ENCODE measurements around the gene C22orf31. TPM values are rescaled to one million over a fixed set of nuclear protein-coding genes. Genes with fewer than 3 reads are reported as not detected.
A peak's percentile ranks its signal among the peaks of the same experiment; 100 is the strongest.
"Not testable (repeated sequence)": the region's sequence is repeated elsewhere in the genome, so short reads cannot be mapped to it uniquely, and the experiment has no call there.

Gene C22orf31
- total RNA-seq, 2 donors from 2014 or later, result not detected

DNA sequence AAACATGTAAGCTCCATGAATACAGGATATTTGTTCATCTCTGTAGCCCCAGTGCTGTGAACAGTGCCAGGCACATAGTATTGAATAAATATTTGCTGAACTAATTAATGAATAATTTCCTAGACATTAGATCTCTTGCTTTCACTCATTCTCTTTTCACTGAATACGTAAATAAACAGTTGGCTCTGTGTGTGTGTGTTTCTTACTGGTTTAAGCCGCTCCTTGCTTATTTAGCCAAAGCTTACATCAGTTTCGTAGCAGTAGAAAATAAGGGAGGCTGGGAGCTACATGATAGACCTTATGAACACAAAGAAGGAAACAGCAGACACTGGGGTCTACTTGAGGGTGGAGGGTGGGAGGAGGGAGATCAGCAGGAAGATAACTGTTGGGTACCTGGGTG lies 28.4 kb upstream of the C22orf31 start:
- Mint-ChIP-seq H3K9me3 (no peaks in the 10 kb centered on the region), H3K36me3 (no peaks in the 10 kb centered on the region), H3K4me1 (ENCODE audit: low read depth in 2 of 2) (peaks cover 6% of the 10 kb centered on the region in 2 donors), H3K4me3 (no peak overlapping the region), H3K27me3 (peaks cover 25 to 38% of the 10 kb centered on the region in 2 donors), H3K27ac (no peak overlapping the region)
- DNase-seq (ENCODE audit: low spot score) (no peak), ATAC-seq (no peak)

DNA sequence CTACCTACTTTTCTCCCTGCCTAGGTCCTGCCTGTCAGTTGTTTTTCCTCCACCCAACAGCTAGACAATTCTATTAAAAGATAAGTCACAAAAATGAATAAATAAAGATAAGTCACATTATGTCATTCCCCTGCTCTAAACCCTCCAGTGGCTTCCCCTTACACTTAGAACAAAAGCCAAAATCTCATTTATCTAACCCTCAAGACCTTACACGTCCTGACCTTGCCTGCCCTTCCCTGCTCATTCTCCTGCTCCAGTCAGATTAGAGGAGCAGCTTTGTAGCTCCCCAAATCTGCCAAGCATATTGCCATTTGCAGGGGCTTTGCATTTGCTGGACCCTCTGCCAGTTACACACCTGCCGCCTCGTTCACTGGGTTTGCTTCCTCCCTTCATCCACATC lies 27.9 kb upstream of the C22orf31 start:
- Mint-ChIP-seq H3K4me1 (ENCODE audit: low read depth in 2 of 2) (peaks cover 6% of the 10 kb centered on the region in 2 donors), H3K36me3 (no peaks in the 10 kb centered on the region), H3K4me3 (no peak overlapping the region), H3K9me3 (no peaks in the 10 kb centered on the region), H3K27me3 (peaks cover 25 to 40% of the 10 kb centered on the region in 2 donors), H3K27ac (no peak overlapping the region)
- no peak for DNase-seq (ENCODE audit: low spot score)
- ATAC-seq, result no peak

DNA sequence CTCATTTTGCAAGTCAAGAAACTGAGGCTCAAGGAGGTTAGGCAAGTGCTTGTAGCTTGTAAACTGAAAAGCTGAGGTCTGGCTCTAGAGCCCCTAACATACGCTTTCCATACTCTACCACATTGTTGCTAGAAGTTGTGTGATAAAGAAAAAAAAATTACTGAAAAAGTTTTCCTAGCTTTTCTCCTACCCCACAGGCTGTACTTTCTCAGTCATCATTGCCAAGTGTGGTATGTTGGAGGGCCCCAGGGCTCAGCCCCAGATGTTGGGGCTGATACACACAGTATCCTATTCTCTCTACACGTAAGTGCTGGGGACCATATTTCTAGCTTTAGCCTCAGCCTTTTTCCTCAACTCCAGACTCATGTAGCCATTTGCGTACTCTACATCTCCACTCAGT lies 27.2 kb upstream of the C22orf31 start:
- no peak for ATAC-seq
- no peaks in the 10 kb centered on the region for H3K9me3 Mint-ChIP-seq
- H3K4me1 Mint-ChIP-seq (ENCODE audit: low read depth in 2 of 2), result peaks cover 6% of the 10 kb centered on the region in 2 donors
- H3K4me3 Mint-ChIP-seq, result no peak overlapping the region
- no peak for DNase-seq (ENCODE audit: low spot score)
- H3K27me3 Mint-ChIP-seq, result peaks cover 21 to 47% of the 10 kb centered on the region in 2 donors
- no peaks in the 10 kb centered on the region for H3K36me3 Mint-ChIP-seq
- no peak overlapping the region for H3K27ac Mint-ChIP-seq

DNA sequence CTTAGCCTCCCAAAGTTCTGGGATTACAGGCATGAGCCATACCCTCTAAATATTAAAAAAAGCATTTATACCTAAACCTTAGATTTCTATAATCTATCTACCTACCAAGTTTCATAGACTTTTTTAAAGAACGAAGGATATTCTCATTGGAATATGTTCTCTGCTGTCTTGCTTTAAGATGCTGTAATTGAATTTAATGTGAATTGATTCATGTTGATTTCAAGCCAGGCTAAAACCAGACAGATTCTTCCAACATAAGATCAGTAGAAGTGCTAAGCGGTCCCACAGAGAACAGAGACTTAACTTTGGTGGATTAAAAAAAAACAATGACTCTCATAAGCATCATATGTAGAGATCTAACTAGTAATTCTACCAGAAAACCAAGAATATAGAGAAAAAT lies 25.4 kb upstream of the C22orf31 start:
- H3K4me1 Mint-ChIP-seq (ENCODE audit: low read depth in 2 of 2), result peaks cover 6 to 10% of the 10 kb centered on the region in 2 donors
- no peak overlapping the region for H3K4me3 Mint-ChIP-seq
- peaks cover 28 to 53% of the 10 kb centered on the region in 2 donors for H3K27me3 Mint-ChIP-seq
- no peaks in the 10 kb centered on the region for H3K9me3 Mint-ChIP-seq
- no peak overlapping the region for H3K27ac Mint-ChIP-seq
- ATAC-seq (no peak), DNase-seq (ENCODE audit: low spot score) (no peak)
- H3K36me3 Mint-ChIP-seq, result no peaks in the 10 kb centered on the region

DNA sequence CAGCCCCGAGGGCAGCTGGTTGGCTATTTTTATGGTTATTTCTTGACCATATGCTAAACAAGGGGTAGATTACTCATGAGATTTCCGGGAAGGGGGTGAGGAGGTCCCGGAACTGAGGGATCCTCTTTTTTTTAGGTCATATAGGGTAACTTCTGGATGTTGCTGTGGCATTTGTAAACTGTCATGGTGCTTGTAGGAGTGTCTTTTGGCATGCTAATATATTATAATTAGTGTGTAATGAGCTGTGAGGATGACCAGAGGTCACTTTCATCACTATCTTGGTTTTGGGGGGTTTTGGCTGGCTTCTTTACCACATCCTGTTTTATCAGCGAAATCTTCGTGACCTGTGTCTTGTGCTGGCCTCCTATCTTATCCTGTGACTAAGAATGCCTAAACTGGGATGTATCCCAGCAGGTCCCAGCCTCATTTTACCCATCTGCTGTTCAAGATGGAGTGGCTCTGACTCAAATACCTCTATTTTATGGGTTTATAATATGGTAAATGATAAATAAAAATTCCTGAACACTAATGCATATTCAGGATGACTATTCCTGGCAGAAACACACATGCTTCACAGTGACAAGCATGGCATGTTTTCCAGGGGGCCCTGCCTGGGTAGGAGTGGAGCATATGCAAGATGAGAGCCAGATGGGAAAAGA lies 22.4 kb upstream of the C22orf31 start:
- peaks cover 15% of the 10 kb centered on the region in 2 donors for H3K4me1 Mint-ChIP-seq (ENCODE audit: low read depth in 2 of 2)
- peak overlapping the region; percentile 26 for H3K4me3 Mint-ChIP-seq
- no peaks in the 10 kb centered on the region for H3K9me3 Mint-ChIP-seq
- DNase-seq (ENCODE audit: low spot score), result no peak
- H3K27ac Mint-ChIP-seq, result peak overlapping the region; percentile 56 to 75
- H3K36me3 Mint-ChIP-seq, result no peaks in the 10 kb centered on the region
- peaks cover 23 to 46% of the 10 kb centered on the region in 2 donors for H3K27me3 Mint-ChIP-seq
- ATAC-seq, result peak; percentile 57 to 59

DNA sequence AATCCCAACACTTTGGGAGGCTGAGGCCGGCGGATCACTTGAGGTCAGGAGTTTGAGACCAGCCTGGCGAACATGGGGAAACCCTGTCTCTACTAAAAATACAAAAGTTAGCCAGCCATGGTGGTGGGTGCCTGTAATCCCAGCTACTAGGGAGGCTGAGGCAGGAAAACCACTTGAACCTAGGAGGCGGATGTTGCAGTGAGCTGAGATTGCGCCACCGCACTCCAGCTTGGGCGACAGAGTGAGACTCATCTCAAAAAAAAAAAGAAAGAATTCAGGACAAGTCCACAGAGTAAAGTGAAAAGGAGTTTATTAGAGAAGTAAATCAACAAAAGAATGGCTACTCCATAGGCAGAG lies 21.9 kb upstream of the C22orf31 start:
- not testable (repeated sequence) for H3K9me3 Mint-ChIP-seq
- H3K4me3 Mint-ChIP-seq, result peak overlapping the region; percentile 26

DNA sequence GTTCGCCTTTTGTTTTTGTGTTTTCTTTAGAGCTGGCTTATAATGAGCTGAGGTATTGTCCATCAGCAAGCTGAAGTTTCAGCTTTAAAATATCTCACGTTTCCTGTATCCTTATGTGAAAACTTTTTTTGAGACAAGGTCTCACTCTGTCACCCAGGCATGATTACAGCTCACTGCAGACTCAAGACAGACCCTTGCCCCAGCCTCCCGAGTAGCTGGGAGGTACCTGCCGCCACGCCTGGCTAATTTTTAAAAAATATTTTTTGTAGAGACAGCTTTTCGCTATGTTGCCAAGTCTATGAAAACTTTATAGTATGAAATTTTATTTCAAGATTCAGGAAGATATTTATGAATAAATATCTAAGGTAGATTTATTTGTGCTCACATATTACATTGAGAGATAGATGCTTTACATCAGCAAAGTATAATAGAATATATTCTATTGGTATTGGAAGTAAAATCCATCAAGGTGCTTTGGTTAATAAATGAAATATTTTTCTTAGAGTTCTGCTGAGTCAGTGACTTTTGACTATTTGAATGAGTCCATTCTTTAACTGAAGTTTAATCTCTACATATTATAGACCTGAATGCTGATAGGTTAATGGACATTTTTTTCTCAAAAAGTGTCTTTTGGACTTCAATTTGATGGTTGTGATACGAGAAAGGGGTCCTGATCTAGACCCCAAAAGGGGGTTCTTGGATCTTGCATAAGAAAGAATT lies 21.4 kb upstream of the C22orf31 start:
- Mint-ChIP-seq H3K27me3 (peaks cover 33 to 48% of the 10 kb centered on the region in 2 donors), H3K4me3 (peak overlapping the region; percentile 26), H3K36me3 (no peaks in the 10 kb centered on the region), H3K27ac (peak overlapping the region; percentile 56 to 75), H3K9me3 (no peaks in the 10 kb centered on the region), H3K4me1 (ENCODE audit: low read depth in 2 of 2) (peaks cover 19 to 20% of the 10 kb centered on the region in 2 donors)
- DNase-seq (ENCODE audit: low spot score) (no peak), ATAC-seq (no peak)

More for the DNA sequence above, 21.9 kb upstream of the C22orf31 start:
- H3K36me3 Mint-ChIP-seq; DNase-seq (ENCODE audit: low spot score): not testable (repeated sequence)
- H3K4me1 Mint-ChIP-seq (ENCODE audit: low read depth in 2 of 2), result peaks cover 19 to 20% of the 10 kb centered on the region in 2 donors
- ATAC-seq, result peak in 1 of 2 donors; percentile 15
- H3K27me3 Mint-ChIP-seq, result peaks cover 27 to 46% of the 10 kb centered on the region in 2 donors
- peak overlapping the region; percentile 56 to 75 for H3K27ac Mint-ChIP-seq

DNA sequence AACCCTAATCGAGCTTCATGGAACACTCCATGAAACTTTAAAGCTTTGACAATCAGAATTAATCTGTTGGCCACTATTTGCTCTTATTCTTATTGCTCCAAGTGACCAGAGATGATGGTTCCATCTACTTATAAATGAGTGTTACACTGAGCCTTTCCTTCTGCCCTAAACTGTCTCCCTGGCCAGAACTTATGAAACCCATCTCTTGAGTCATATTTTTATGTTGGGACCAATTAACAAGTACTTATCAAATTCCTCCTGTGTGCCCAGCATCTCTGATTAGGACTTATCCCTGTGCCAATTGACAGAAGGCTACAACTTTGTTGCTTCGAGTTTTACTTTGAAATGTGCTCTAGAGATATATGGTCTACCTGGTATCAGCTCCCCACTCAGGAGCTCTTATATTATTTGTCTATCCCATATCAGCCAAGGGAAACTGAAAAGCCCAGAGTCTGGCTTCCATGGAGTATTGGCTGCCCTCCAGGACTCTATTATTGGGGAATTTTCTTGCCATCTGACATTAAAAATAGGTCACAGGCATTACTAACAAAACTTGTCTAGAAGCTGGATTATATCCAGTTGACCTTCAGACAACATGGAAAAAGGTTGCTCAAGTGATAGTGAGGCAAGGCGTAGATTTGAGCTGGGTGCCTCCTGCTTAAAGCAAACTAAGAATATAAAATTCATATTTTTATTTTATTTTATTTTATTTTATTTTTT lies 20.0 kb upstream of the C22orf31 start:
- Mint-ChIP-seq H3K9me3 (no peaks in the 10 kb centered on the region), H3K36me3 (no peaks in the 10 kb centered on the region), H3K27me3 (peaks cover 35 to 60% of the 10 kb centered on the region in 2 donors), H3K4me1 (ENCODE audit: low read depth in 2 of 2) (peaks cover 19 to 20% of the 10 kb centered on the region in 2 donors), H3K27ac (no peak overlapping the region), H3K4me3 (no peak overlapping the region)
- ATAC-seq (no peak), DNase-seq (ENCODE audit: low spot score) (no peak)

DNA sequence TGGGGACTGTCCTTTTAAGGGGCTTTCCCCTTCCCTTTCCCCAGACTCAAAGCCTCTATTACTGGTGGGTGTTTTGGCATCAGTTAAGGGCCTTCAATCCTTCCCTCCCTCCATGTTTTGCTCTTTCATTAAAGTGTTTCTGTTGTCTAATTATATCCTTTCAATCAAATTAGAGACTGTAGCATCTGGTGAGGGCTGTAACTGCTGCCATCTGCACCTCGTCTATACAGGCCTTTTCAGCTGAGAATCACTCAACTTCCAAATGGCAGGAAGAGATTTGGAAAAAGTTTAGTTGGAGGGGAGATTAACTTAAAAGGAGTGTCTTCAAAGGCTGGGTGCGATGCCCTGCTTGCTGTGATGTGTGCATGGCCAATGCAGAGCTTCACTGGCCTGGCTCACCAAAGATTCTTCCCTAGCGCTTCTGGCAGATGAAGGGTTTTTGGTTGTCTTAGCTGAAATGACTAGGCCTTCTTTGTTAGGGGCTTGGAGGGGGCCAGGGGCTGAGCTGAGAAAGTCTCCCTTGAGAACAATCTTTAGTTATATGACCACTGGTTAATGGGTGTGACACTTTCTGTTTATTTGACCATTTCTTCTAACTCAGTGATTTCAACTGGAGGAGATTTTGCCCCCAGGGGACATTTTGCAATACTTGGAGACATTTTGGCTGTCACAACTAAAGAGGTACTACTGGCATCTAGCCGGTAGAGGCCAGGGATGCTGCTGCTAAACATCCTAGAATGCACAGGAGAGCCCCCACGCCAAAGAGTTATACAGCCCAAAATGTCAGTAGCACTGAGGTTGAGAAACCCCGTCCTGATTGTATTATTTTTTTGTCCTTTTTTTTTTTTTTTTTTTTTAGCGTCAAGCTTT lies 18.7 kb upstream of the C22orf31 start:
- Mint-ChIP-seq H3K27ac (no peak overlapping the region), H3K4me1 (ENCODE audit: low read depth in 2 of 2) (peaks cover 19 to 23% of the 10 kb centered on the region in 2 donors), H3K9me3 (no peaks in the 10 kb centered on the region), H3K36me3 (no peaks in the 10 kb centered on the region), H3K27me3 (peaks cover 44 to 64% of the 10 kb centered on the region in 2 donors), H3K4me3 (peak overlapping the region; percentile 24)
- DNase-seq (ENCODE audit: low spot score), result no peak
- no peak for ATAC-seq

DNA sequence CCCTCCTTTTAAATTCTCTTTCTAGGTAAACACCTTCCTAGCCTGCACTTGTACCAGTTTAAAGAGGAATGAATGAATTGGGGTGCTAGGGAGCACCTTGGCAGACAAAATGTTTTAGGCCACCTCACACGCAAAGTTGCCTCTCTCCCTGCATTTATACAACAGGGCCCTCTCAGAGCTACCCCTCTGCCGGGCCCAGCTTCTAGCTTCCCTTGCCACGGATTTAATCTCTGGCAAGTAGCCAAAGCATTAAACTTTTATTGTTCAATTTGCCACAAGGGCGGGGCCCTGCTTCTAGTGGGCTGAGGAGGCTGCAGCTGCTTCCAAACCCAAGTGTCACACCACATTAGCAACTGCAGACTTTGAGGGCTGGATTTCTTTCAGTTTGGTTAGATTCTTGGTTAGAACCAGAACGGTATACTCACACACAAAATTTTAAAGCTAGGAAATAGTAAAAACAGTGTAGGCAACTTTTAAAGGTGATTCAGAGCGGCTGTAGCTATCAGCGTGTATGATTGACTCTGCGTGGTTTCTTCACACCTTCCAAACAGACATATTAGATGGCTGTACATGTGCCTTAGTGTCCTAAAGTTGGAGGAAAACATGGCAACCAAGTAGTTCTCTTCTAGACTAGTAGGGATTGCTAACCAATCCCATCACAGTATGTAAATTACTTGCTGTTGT lies 17.7 kb upstream of the C22orf31 start:
- DNase-seq (ENCODE audit: low spot score) (no peak), ATAC-seq (peak; percentile 64 to 78)
- Mint-ChIP-seq H3K9me3 (no peaks in the 10 kb centered on the region), H3K36me3 (no peaks in the 10 kb centered on the region), H3K4me3 (no peak overlapping the region), H3K27me3 (peaks cover 49 to 68% of the 10 kb centered on the region in 2 donors), H3K4me1 (ENCODE audit: low read depth in 2 of 2) (peaks cover 19 to 23% of the 10 kb centered on the region in 2 donors), H3K27ac (no peak overlapping the region)

DNA sequence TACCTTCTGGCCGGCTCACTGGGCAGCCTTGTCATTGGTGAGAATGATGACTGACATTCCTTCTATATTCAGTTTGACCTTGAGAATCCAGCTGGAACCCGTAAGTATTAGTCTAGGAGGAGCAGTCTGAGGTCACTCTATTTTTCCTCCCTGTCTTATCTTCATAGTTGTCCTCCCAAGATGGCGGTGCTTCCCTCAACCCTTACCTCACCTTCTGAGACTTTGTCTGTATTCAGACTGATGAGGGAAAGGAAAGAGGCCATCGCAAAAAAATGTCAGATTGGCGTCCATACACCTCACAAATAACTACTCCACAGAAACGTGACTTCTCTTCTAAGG lies 17.2 kb upstream of the C22orf31 start:
- Mint-ChIP-seq H3K9me3 (no peaks in the 10 kb centered on the region), H3K4me1 (ENCODE audit: low read depth in 2 of 2) (peaks cover 24 to 28% of the 10 kb centered on the region in 2 donors), H3K27me3 (peaks cover 54 to 68% of the 10 kb centered on the region in 2 donors), H3K27ac (no peak overlapping the region), H3K4me3 (no peak overlapping the region), H3K36me3 (no peaks in the 10 kb centered on the region)
- no peak for ATAC-seq
- no peak for DNase-seq (ENCODE audit: low spot score)

DNA sequence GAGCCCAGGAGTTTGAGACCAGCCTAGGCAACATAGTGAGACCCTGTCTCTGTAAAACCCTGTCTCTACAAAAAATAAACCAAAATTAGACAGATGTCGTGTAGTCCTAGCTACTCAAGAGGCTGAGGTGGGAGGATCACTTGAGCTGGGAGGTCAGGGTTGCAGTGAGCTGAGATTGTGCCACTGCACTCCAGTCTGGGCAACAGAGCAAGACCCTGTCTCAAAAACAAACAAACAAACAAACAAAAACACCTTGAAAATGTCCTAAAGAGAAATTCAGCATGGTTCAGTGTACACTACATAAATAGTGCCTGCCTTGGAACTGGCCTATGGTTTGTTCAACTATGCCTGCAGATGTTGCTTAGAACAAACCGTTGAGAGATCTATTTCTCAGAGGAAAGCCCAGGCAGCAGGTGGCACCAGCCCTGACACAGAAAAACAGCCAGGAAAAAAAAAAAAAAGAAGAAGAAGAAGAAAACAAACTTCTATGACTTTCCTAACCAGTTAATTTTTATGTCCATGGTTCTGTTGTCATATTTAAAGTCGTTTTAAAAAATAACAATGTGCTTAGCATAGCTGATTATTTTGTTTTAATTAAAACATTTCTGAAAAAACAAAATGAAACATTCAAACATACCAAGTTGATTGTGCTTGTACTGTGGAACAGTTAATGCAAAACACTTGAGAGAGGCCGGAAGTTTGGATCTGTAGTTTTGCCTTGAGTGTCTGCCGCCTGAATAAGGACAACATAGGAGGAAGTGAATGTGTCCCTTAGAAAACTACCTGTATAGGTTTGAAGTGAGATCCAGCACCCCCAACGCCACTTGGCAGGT lies 16.6 kb upstream of the C22orf31 start:
- no peak overlapping the region for H3K27ac Mint-ChIP-seq
- H3K9me3 Mint-ChIP-seq, result no peaks in the 10 kb centered on the region
- DNase-seq (ENCODE audit: low spot score), result no peak
- no peak for ATAC-seq
- peaks cover 48 to 63% of the 10 kb centered on the region in 2 donors for H3K27me3 Mint-ChIP-seq
- no peak overlapping the region for H3K4me3 Mint-ChIP-seq
- H3K4me1 Mint-ChIP-seq (ENCODE audit: low read depth in 2 of 2), result peaks cover 23 to 26% of the 10 kb centered on the region in 2 donors
- H3K36me3 Mint-ChIP-seq, result no peaks in the 10 kb centered on the region
